KOPT-K1 (cell line): ENCODE measurements around the gene CDYL.

Experiments
- H3K27ac ChIP-seq: fragments of 200-600 bp; sonication (generic); 2 replicates; pipeline ENCODE4 v1.5.1; 2016; ENCODE audit warnings: antibody characterized with exemption, mild to moderate bottlenecking, low read depth, low read length; ENCODE audit not compliant: poor library complexity, severe bottlenecking
- H3K36me3 ChIP-seq: fragments of 200-600 bp; sonication (generic); 2 replicates; pipeline ENCODE4 v1.5.1; 2017; ENCODE audit warnings: antibody characterized with exemption, mild to moderate bottlenecking, low read length, moderate library complexity; ENCODE audit not compliant: insufficient read depth
- H3K9me3 ChIP-seq: fragments of 200-600 bp; sonication (generic); 2 replicates; pipeline ENCODE4 v1.5.1; 2017; ENCODE audit warnings: antibody characterized with exemption, low read length, mild to moderate bottlenecking; ENCODE audit not compliant: insufficient read depth, poor library complexity, severe bottlenecking

CDYL gene

DNA sequence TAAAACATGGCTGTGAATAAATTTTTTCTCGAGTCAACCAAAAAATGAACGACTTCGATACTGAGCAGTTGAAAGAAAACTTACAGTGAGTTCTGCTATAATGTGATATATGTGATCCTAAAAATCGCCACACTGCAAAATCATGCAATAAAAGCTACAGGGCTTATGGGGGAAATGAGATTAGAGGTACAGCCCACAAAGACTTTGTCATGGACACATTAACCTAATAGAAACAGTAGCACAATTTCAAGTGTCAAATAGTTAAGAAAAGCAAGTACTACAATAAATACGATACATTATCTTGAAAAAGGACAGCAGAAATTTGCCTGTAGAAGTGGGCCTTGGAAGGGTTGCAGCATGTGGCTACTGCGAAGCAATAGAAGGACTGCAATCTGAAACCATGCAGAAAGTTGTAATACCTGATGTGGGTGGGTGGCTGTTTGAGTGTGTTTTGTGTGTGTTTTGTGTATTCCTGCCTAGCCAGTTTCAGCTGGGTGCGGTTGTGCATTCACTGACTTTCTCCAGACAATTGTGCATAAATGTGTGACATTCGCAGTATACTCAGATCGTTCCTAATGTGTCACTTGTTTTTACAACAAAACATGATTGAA, 148.6 kb downstream of the CDYL start:
- H3K9me3 ChIP-seq = no peaks in the 10 kb centered on the region
- H3K27ac ChIP-seq = no peak overlapping the region
- no peaks in the 10 kb centered on the region for H3K36me3 ChIP-seq

DNA sequence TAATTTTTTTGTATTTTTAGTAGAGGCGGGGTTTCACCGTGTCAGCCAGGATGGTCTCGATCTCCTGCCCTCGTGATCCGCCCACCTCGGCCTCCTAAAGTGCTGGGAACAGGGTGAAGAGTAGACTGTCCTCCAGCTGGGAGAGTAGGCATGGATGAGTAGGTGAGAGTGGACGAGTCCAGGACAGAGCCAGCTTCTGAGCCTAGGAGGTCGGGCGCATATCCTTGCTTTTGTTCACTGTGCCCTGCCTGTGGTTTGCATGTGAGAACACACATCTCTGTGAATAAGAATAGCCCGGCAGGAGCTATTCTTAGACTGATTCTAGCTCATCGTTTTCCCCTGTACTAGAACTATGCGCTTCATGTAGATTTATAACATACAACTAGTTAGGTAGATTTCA, 149.4 kb downstream of the CDYL start:
- Histone ChIP-seq H3K27ac (no peak overlapping the region), H3K9me3 (no peaks in the 10 kb centered on the region), H3K36me3 (no peaks in the 10 kb centered on the region)

DNA sequence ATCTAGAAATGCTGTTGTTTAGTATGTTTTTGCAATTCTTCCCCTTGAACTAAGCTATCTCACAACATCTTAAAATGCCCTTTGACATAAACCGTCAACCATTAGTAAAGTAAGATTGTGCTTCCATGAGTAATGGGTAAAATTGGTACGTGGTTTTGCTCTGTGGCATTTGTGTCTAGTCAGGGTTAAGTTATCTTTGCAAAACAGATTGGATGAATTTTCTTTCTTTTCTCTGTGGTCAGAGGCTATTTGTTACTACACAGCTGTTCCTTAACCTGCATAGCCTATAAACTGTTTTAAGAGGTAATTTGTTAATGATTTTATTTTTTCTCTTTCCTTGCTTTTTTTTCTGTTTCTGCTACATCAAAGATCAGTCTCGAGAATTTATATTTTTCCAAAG, 152.2 kb downstream of the CDYL start:
- Histone ChIP-seq H3K27ac (no peak overlapping the region), H3K36me3 (no peaks in the 10 kb centered on the region), H3K9me3 (no peaks in the 10 kb centered on the region)

GRCh38 chr6:4929097-4929718, 153.0 kb downstream of the CDYL start:
- H3K36me3 ChIP-seq = no peaks in the 10 kb centered on the region
- no peak overlapping the region for H3K27ac ChIP-seq
- H3K9me3 ChIP-seq = no peaks in the 10 kb centered on the region

- no peak overlapping the region for H3K27ac ChIP-seq
- no peaks in the 10 kb centered on the region for H3K36me3 ChIP-seq
- H3K9me3 ChIP-seq = no peaks in the 10 kb centered on the region
Measured at GRCh38 chr6:4930025-4930691, 154.0 kb downstream of the CDYL start.

- H3K27ac ChIP-seq = no peak overlapping the region
- no peaks in the 10 kb centered on the region for H3K9me3 ChIP-seq
- no peaks in the 10 kb centered on the region; the same call in 1 of the 2 replicates for H3K36me3 ChIP-seq
Measured at GRCh38 chr6:4931530-4932227, 155.5 kb downstream of the CDYL start.

- Histone ChIP-seq H3K27ac (no peak overlapping the region), H3K9me3 (no peaks in the 10 kb centered on the region), H3K36me3 (no peaks in the 10 kb centered on the region; the same call in 1 of the 2 replicates)
Measured at GRCh38 chr6:4932228-4932903, 156.2 kb downstream of the CDYL start.

- no peaks in the 10 kb centered on the region; the same call in 1 of the 2 replicates for H3K36me3 ChIP-seq
- no peak overlapping the region for H3K27ac ChIP-seq
- H3K9me3 ChIP-seq = no peaks in the 10 kb centered on the region
Measured at GRCh38 chr6:4935486-4935885, 159.3 kb downstream of the CDYL start.

DNA sequence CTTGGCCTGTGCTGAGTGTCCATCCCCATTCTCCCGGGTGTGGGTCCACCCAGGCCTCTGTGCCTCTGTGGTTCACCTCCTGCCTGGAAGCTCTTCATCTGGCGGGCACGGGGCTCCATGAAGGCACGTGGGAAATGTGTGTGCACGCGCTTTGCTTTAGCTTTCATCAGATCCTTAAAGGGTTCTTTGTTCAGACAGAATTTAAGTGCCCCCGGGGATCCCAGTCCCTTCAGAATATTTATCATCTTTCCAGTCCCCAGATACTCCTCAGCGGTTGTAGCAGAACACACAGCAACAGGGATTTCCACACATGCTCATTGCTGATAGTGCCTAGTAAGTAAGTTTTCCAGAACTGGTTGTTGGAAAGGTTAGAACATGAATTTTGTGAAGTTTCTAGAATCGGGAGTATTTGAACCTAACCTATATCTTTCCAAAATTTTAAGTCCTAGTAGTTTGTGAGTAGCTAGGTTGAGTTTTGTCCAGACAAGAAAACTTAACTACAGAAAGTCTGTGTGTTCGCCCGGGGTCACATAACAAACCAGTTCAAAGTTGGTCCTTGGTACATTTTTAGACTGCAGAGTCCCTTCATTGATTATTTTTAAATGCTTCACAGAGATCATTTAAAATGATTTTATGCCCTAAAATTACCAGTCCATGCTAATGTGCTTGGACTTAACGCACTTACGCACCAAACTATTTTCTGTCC, 159.9 kb downstream of the CDYL start:
- H3K27ac ChIP-seq = no peak overlapping the region
- no peaks in the 10 kb centered on the region; the same call in 1 of the 2 replicates for H3K36me3 ChIP-seq
- no peaks in the 10 kb centered on the region for H3K9me3 ChIP-seq

GRCh38 chr6:4936681-4937041, 160.5 kb downstream of the CDYL start:
- Histone ChIP-seq H3K27ac (no peak overlapping the region), H3K36me3 (no peaks in the 10 kb centered on the region; the same call in 1 of the 2 replicates), H3K9me3 (no peaks in the 10 kb centered on the region)

GRCh38 chr6:4937414-4937813, 161.2 kb downstream of the CDYL start:
- Histone ChIP-seq H3K9me3 (no peaks in the 10 kb centered on the region), H3K27ac (no peak overlapping the region), H3K36me3 (no peaks in the 10 kb centered on the region; the same call in 1 of the 2 replicates)

DNA sequence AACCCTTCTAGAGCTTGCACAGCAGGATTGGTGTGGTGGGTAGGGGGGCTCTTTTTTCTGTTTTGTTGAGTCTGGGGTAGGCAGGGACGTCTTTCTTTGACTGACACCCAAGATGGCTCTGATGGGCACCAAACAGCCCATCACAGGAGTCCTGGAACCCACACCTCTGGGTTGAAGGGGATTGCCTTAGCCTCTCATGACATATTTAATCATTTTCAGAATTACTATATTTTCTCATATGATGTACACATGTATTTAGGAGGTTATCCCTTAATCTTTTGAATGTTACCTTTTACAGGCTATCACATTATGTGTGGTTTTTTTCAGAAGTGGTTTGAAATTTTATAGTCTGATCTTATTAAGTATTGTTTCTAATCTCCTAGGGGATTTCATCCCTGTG, 163.0 kb downstream of the CDYL start:
- no peaks in the 10 kb centered on the region for H3K9me3 ChIP-seq
- peaks cover 13% of the 10 kb centered on the region; the same call in 1 of the 2 replicates for H3K36me3 ChIP-seq
- H3K27ac ChIP-seq = no peak overlapping the region

DNA sequence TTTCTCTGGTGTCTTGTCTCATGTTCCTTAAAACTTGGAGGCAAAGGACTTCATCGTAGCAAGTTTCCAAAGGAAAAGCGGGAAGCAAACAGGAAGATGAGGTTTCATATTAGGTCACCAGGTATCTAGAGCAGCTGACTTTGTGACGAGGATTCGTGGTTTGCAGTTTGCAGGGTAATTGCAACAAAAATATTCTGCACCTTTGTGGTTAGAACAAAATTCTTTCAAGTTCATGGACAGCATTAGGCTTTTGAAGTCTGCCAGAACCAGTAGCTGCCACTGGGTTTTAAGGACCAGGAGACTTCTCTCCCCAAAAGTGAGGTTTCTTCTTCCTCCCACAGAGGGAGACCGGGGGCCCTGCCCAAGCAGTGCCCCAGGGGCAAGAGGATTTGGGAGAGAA, 164.2 kb downstream of the CDYL start:
- Histone ChIP-seq H3K36me3 (peaks cover 22% of the 10 kb centered on the region; the same call in 1 of the 2 replicates), H3K9me3 (no peaks in the 10 kb centered on the region), H3K27ac (no peak overlapping the region)
